NCI-H510A treated with DMSO at 0.1 percent for 48 hours (cell line): Measurements from ENCODE around the gene SCN4A.
"Not testable (repeated sequence)": the region's sequence is repeated elsewhere in the genome, so short reads cannot be mapped to it uniquely, and the experiment has no call there.

Experiments used
- DNase-seq: peaks from one replicate; lab custom pipeline; 2025; lab: John Stamatoyannopoulos, UW

Gene SCN4A

GRCh38 chr17:63934183-63935112, 38.3 kb downstream of the SCN4A start:
- DNase-seq = no peak

- DNase-seq = no peak
Observed at GRCh38 chr17:63933598-63933997, 39.1 kb downstream of the SCN4A start.

GRCh38 chr17:63932721-63933120, 40.0 kb downstream of the SCN4A start:
- no peak for DNase-seq

- DNase-seq = no peak
Observed at GRCh38 chr17:63931981-63932561, 40.6 kb downstream of the SCN4A start, which contains the start of gene CD79B. CD79B (minus strand) TSS chr17:63932331; CDS start chr17:63932261, 70 bp downstream.

GRCh38 chr17:63930951-63931575, 41.7 kb downstream of the SCN4A start:
- no peak for DNase-seq

- no peak for DNase-seq
Observed at GRCh38 chr17:63929860-63930766, 42.6 kb downstream of the SCN4A start.

- no peak for DNase-seq
Observed at GRCh38 chr17:63928966-63929695, 43.6 kb downstream of the SCN4A start.

GRCh38 chr17:63928172-63928666, 44.5 kb downstream of the SCN4A start:
- DNase-seq = no peak

- no peak for DNase-seq
Observed at GRCh38 chr17:63927464-63928171, 45.1 kb downstream of the SCN4A start.

GRCh38 chr17:63926164-63926563, 46.6 kb downstream of the SCN4A start:
- no peak for DNase-seq

- no peak for DNase-seq
Observed at GRCh38 chr17:63925615-63926014, 47.1 kb downstream of the SCN4A start.

- DNase-seq = not testable (repeated sequence)
Observed at GRCh38 chr17:63922402-63922801, 50.3 kb downstream of the SCN4A start.

- DNase-seq = not testable (repeated sequence)
Observed at GRCh38 chr17:63920779-63921178, 51.9 kb downstream of the SCN4A start.

- not testable (repeated sequence) for DNase-seq
Observed at GRCh38 chr17:63920050-63920449, 52.7 kb downstream of the SCN4A start.

- DNase-seq = peak; percentile 68
Observed at GRCh38 chr17:63919311-63919723, 53.4 kb downstream of the SCN4A start.

GRCh38 chr17:63918789-63919305, 53.9 kb downstream of the SCN4A start, which contains the start of gene GH1:
GH1 (minus strand) TSS chr17:63918839; CDS start chr17:63918776, 63 bp downstream.
- DNase-seq = not testable (repeated sequence)

- DNase-seq = no peak
Observed at GRCh38 chr17:63918305-63918704, 54.4 kb downstream of the SCN4A start.

GRCh38 chr17:63917646-63918045, 55.1 kb downstream of the SCN4A start:
- no peak for DNase-seq

GRCh38 chr17:63917206-63917605, 55.5 kb downstream of the SCN4A start:
- DNase-seq = not testable (repeated sequence)
